Liver (tissue), 9 donors: ENCODE data around the gene IPP. TPM values are rescaled to one million over a fixed set of nuclear protein-coding genes. Genes with fewer than 3 reads are reported as not detected.

Experiments
- DNase-seq: peaks from one replicate; pipeline ENCODE4 v3.0.0-alpha.2; 2017; ENCODE audit warnings: low spot score
- H3K27ac ChIP-seq, 2 donors: one replicate each; pipeline ENCODE4 v1.7.0; 2013; ENCODE audit warnings: inconsistent platforms in 2 of 2, low read length in 2 of 2, control low read depth in 1 of 2, low read depth in 1 of 2, mild to moderate bottlenecking in 1 of 2
- H3K27me3 ChIP-seq, 4 donors: one replicate each; pipeline versions ENCODE4 v1.6.1 to v1.7.0; 2013; ENCODE audit warnings: low read length in 3 of 4, inconsistent platforms in 1 of 4, mild to moderate bottlenecking in 1 of 4, moderate library complexity in 1 of 4; ENCODE audit not compliant: control insufficient read depth in 4 of 4, insufficient read depth in 4 of 4
- H3K36me3 ChIP-seq, 4 donors: one replicate each; pipeline versions ENCODE4 v1.6.1 to v1.7.0; 2013; ENCODE audit warnings: low read length in 3 of 4, mild to moderate bottlenecking in 3 of 4, low read depth in 1 of 4, moderate library complexity in 1 of 4; ENCODE audit not compliant: control insufficient read depth in 4 of 4, insufficient read depth in 3 of 4
- H3K4me1 ChIP-seq, 4 donors: one replicate each; pipeline versions ENCODE4 v1.6.1 to v1.7.0; 2013; ENCODE audit warnings: low read length in 3 of 4, mild to moderate bottlenecking in 3 of 4, moderate library complexity in 1 of 4; ENCODE audit not compliant: control insufficient read depth in 4 of 4, insufficient read depth in 4 of 4
- H3K4me3 ChIP-seq, 3 donors: one replicate each; pipeline versions ENCODE4 v1.6.1 to v1.7.0; 2013; ENCODE audit warnings: low read length in 3 of 3, control low read depth in 1 of 3, low read depth in 1 of 3, mild to moderate bottlenecking in 1 of 3
- H3K9ac ChIP-seq, 2 donors: one replicate each; pipeline ENCODE4 v1.7.0; 2013; ENCODE audit warnings: low read length in 2 of 2, mild to moderate bottlenecking in 2 of 2, moderate library complexity in 2 of 2, control low read depth in 1 of 2, low read depth in 1 of 2
- H3K9me3 ChIP-seq, 4 donors: one replicate each; pipeline versions ENCODE4 v1.6.1 to v1.7.0; 2013; ENCODE audit warnings: low read length in 3 of 4; ENCODE audit not compliant: control insufficient read depth in 4 of 4
- EGR1 ChIP-seq, 2 donors: IDR thresholded peaks; 2 replicates each; pipeline ENCODE4 v1.6.1; 2016 to 2018; ENCODE audit warnings: antibody characterized with exemption in 2 of 2, low read depth in 2 of 2
- FOXA2 ChIP-seq: IDR thresholded peaks from 2 replicates; pipeline ENCODE4 v1.6.1; 2016; ENCODE audit warnings: antibody characterized with exemption
- GABPA ChIP-seq, 2 donors: IDR thresholded peaks in 1 of 2; conservative IDR thresholded peaks in 1 of 2; 2 replicates each; pipeline ENCODE4 v1.6.1; 2016; ENCODE audit warnings: antibody characterized with exemption in 2 of 2, mild to moderate bottlenecking in 1 of 2, moderate library complexity in 1 of 2
- HNF4A ChIP-seq, 2 donors: conservative IDR thresholded peaks; 2 replicates each; pipeline ENCODE4 v1.6.1; 2016; ENCODE audit warnings: antibody characterized with exemption in 2 of 2, mild to moderate bottlenecking in 2 of 2
- HNF4G ChIP-seq: IDR thresholded peaks from 2 replicates; pipeline ENCODE4 v1.6.1; 2016; ENCODE audit warnings: antibody characterized with exemption
- JUND ChIP-seq, 2 donors: IDR thresholded peaks; 2 replicates each; pipeline ENCODE4 v1.6.1; 2016; ENCODE audit warnings: antibody characterized with exemption in 2 of 2
- NR2F2 ChIP-seq: IDR thresholded peaks from 2 replicates; pipeline ENCODE4 v1.6.1; 2016; ENCODE audit warnings: antibody characterized with exemption
- RAD21 ChIP-seq, 2 donors: IDR thresholded peaks; 2 replicates each; pipeline ENCODE4 v1.6.1; 2016; ENCODE audit warnings: antibody characterized with exemption in 2 of 2, mild to moderate bottlenecking in 2 of 2
- REST ChIP-seq: IDR thresholded peaks from 2 replicates; pipeline ENCODE4 v1.6.1; 2016; ENCODE audit warnings: antibody characterized with exemption, mild to moderate bottlenecking
- RXRA ChIP-seq, 2 donors: IDR thresholded peaks; 2 replicates each; pipeline ENCODE4 v1.6.1; 2017 to 2018; ENCODE audit warnings: antibody characterized with exemption in 2 of 2, mild to moderate bottlenecking in 1 of 2
- SP1 ChIP-seq: IDR thresholded peaks from 2 replicates; pipeline ENCODE4 v1.6.1; 2018; ENCODE audit warnings: antibody characterized with exemption, mild to moderate bottlenecking
- TAF1 ChIP-seq: conservative IDR thresholded peaks from 2 replicates; pipeline ENCODE4 v1.6.1; 2016; ENCODE audit warnings: antibody characterized with exemption, mild to moderate bottlenecking
- ZBTB33 ChIP-seq: IDR thresholded peaks from 2 replicates; pipeline ENCODE4 v1.6.1; 2016; ENCODE audit warnings: antibody characterized with exemption
- WGBS: extraction: QIAGEN DNeasy Blood & Tissue Kit; methylation state at CpG from one replicate; pipeline ENCODE4 v1.1.7; 2013; 5-methylcytosine and 5-hydroxymethylcytosine counted together
- polyA plus RNA-seq, 2 donors: library from polyadenylated mRNA; stranded (reverse) in 1 of 2; unstranded in 1 of 2; fragments of 200-250 nt in 1 of 2; fragments of >200 nt in 1 of 2; fragmentation: Nextera tagmentation in 1 of 2; extraction: Ambion mirVana in 1 of 2; gene quantifications; one replicate each; pipeline versions ENCODE4 v1.2.1 to v1.2.3, GENCODE V29; 2013 to 2015
- total RNA-seq, 2 donors: library from RNA; depleted of rRNA; stranded (reverse); fragments of >200 nt; gene quantifications; one replicate each; pipeline ENCODE4 v1.2.3, GENCODE V29; 2014
- TF ChIP-seq, protein P1 (sequence below): IDR thresholded peaks from 2 replicates; pipeline ENCODE4 v1.6.1; 2016; ENCODE audit warnings: antibody characterized with exemption
- donor health status: healthy.
- donor health status: healthy.
- donor health status: healthy.
- donor health status: healthy.
- donor health status: healthy.

IPP gene
- total and polyA plus RNA-seq, 4 donors, result 2.7 to 6.7 (median 5.5) TPM

DNA sequence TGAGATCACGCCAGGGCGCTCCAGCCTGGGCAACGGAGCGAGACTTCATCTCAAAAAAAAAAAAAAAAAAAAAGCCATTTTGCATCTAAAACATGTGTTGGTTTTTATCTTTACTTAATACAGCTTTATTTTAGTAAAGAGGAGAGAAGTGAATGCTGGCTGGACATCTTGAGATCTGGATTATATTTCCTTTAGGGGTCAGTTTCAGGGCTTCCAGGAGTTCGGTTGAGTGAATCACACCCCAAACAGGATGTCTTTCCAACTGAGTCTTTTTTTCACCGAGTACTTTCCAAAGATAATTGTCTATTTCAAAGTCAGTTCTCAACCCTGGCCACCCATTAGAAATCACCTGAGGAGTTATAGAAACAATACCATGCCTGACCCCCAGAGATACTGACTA, 16.6 kb upstream of the IPP start:
- TF ChIP-seq, protein P1, sequence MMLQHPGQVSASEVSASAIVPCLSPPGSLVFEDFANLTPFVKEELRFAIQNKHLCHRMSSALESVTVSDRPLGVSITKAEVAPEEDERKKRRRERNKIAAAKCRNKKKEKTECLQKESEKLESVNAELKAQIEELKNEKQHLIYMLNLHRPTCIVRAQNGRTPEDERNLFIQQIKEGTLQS, result no peak
- no peak for TF ChIP-seq RXRA (IDR thresholded peaks at IDR 0.05)
- TF ChIP-seq ZBTB33, result no peak
- no peak for TF ChIP-seq RAD21 (IDR thresholded peaks at IDR 0.05)
- TF ChIP-seq GABPA (IDR thresholded peaks at IDR 0.05 in 1 of 2, conservative IDR thresholded peaks at IDR 0.05 in 1 of 2), result no peak
- TF ChIP-seq TAF1, result no peak
- no peak for TF ChIP-seq EGR1 (IDR thresholded peaks at IDR 0.05; ENCODE audit: low read depth in 2 of 2)
- no peak for TF ChIP-seq HNF4A (conservative IDR thresholded peaks at IDR 0.05)
- TF ChIP-seq SP1, result no peak
- TF ChIP-seq FOXA2, result no peak
- no peaks in the 10 kb centered on the region for H3K36me3 ChIP-seq
- no peaks in the 10 kb centered on the region for H3K9me3 ChIP-seq
- no peak overlapping the region for H3K9ac ChIP-seq
- no peaks in the 10 kb centered on the region for H3K27me3 ChIP-seq
- H3K4me1 ChIP-seq, result no peaks in the 10 kb centered on the region
- H3K4me3 ChIP-seq, result no peak overlapping the region
- WGBS, result 77% methylated on average over 6 of the region's 6 CpGs
- DNase-seq, result no peak
- no peak overlapping the region for H3K27ac ChIP-seq

DNA sequence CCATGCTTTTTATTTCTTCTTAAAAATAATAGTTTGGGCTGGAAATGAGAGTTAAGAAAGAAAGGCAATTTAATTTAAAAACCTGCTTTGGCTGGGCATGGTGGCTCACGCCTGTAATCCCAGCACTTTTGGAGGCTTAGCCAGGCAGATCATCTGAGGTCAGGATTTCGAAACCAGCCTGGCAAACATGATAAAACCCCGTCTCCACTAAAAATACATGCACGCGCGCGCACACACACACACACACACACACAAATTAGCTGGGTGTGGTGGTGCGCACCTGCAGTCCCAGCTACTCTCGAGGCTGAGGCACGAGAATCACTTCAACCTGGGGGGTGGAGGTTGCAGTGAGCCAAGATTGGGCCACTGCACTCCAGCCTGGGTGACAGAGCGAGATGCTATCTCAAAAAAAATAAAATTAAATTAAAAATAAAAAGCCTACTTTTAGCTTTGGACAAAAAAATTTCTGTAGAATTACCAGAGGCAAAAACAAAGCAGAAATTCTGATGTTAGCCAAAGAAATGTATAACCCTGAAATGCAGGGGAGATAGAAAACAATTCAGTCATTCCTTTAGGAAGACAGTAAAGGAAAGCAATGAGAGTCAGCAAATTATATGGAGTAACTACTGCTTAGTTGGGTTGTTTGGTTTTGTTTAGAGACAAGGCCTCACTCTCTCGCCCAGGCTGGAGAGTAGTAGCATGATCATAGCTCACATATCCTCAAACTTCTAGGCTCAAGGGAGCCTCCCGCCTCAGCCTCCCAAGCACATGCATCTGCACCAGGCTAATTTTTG, 15.7 kb upstream of the IPP start:
- no peaks in the 10 kb centered on the region for H3K4me1 ChIP-seq
- H3K4me3 ChIP-seq, result no peak overlapping the region
- 55% methylated on average over 13 of the region's 13 CpGs for WGBS
- H3K9me3 ChIP-seq, result no peaks in the 10 kb centered on the region
- no peaks in the 10 kb centered on the region for H3K36me3 ChIP-seq
- H3K27me3 ChIP-seq, result no peaks in the 10 kb centered on the region
- no peak overlapping the region for H3K9ac ChIP-seq
- H3K27ac ChIP-seq, result no peak overlapping the region
- no peak for DNase-seq
- TF ChIP-seq HNF4G (no peak), TAF1 (no peak), REST (no peak), RXRA (IDR thresholded peaks at IDR 0.05) (peak in 1 of 2 donors; percentile 32), HNF4A (conservative IDR thresholded peaks at IDR 0.05) (no peak), EGR1 (IDR thresholded peaks at IDR 0.05; ENCODE audit: low read depth in 2 of 2) (no peak), GABPA (IDR thresholded peaks at IDR 0.05 in 1 of 2, conservative IDR thresholded peaks at IDR 0.05 in 1 of 2) (no peak), JUND (IDR thresholded peaks at IDR 0.05) (no peak), NR2F2 (no peak)
